Neuronal stem cell (in vitro differentiated cells): ENCODE data around the gene LRP1.

ENCODE experiments used
- DNase-seq: peaks from one replicate; pipeline ENCODE4 v3.0.0-alpha.2; 2013; ENCODE audit warnings: low spot score
- H2AFZ ChIP-seq: one replicate; pipeline ENCODE4 v1.6.1; 2013; ENCODE audit warnings: mild to moderate bottlenecking, low read length, inconsistent platforms
- H2AK5ac ChIP-seq: 2 replicates; pipeline ENCODE4 v1.6.1; 2013; ENCODE audit warnings: low read depth, mild to moderate bottlenecking, inconsistent platforms, low read length, moderate library complexity, mixed read lengths
- H2BK120ac ChIP-seq: 2 replicates; pipeline ENCODE4 v1.6.1; 2013; ENCODE audit warnings: low read depth, mild to moderate bottlenecking, inconsistent platforms, low read length, moderate library complexity, mixed read lengths
- H2BK12ac ChIP-seq: one replicate; pipeline ENCODE4 v1.6.1; 2013; ENCODE audit warnings: low read length, inconsistent platforms
- H2BK15ac ChIP-seq: 2 replicates; pipeline ENCODE4 v1.6.1; 2013; ENCODE audit warnings: mild to moderate bottlenecking, low read length, inconsistent platforms, mixed read lengths
- H2BK5ac ChIP-seq: one replicate; pipeline ENCODE4 v1.6.1; 2013; ENCODE audit warnings: inconsistent platforms, mild to moderate bottlenecking, low read length, moderate library complexity
- H3K14ac ChIP-seq: one replicate; pipeline ENCODE4 v1.6.1; 2013; ENCODE audit warnings: low read length, inconsistent platforms
- H3K18ac ChIP-seq: 2 replicates; pipeline ENCODE4 v1.6.1; 2013; ENCODE audit warnings: low read length, inconsistent platforms
- H3K23ac ChIP-seq: 2 replicates; pipeline ENCODE4 v1.6.1; 2013; ENCODE audit warnings: low read depth, mild to moderate bottlenecking, mixed read lengths, low read length, inconsistent platforms; ENCODE audit not compliant: poor library complexity
- H3K27ac ChIP-seq: replicated peaks from 3 replicates; pipeline ENCODE4 v1.5.1; 2013; ENCODE audit warnings: low read length, inconsistent platforms
- H3K27me3 ChIP-seq, 3 experiments: 2 replicates each; pipeline ENCODE4 v1.6.1; 2013; ENCODE audit warnings: low read length in 3 of 3, mild to moderate bottlenecking in 2 of 3, inconsistent platforms in 1 of 3, low read depth in 1 of 3, mixed read lengths in 1 of 3, moderate library complexity in 1 of 3; ENCODE audit not compliant: control insufficient read depth in 3 of 3, insufficient read depth in 3 of 3
- H3K36me3 ChIP-seq, 2 donors: replicated peaks in 1 of 2; 2 replicates each; pipeline ENCODE4 v1.6.1; 2013; ENCODE audit warnings: low read length in 2 of 2; ENCODE audit not compliant: control insufficient read depth in 2 of 2, insufficient read depth in 2 of 2
- H3K4ac ChIP-seq: 2 replicates; pipeline ENCODE4 v1.6.1; 2013; ENCODE audit warnings: inconsistent platforms, mild to moderate bottlenecking, low read length, moderate library complexity
- H3K4me1 ChIP-seq, 2 donors: 1 replicate in 1 of 2; 2 replicates in 1 of 2; pipeline ENCODE4 v1.6.1; 2013; ENCODE audit warnings: low read length in 2 of 2, low read depth in 1 of 2; ENCODE audit not compliant: control insufficient read depth in 2 of 2, insufficient read depth in 1 of 2
- H3K4me2 ChIP-seq: one replicate; pipeline ENCODE4 v1.6.1; 2013; ENCODE audit warnings: mild to moderate bottlenecking, low read length, inconsistent platforms; ENCODE audit not compliant: insufficient read depth, poor library complexity, severe bottlenecking
- H3K4me3 ChIP-seq, 2 donors: 2 replicates each; pipeline ENCODE4 v1.5.1; 2013; ENCODE audit warnings: low read length in 2 of 2, mild to moderate bottlenecking in 2 of 2, inconsistent platforms in 1 of 2, moderate library complexity in 1 of 2
- H3K79me1 ChIP-seq: one replicate; pipeline ENCODE4 v1.6.1; 2013; ENCODE audit warnings: low read depth, mild to moderate bottlenecking, inconsistent platforms, low read length, moderate library complexity
- H3K9ac ChIP-seq: one replicate; pipeline ENCODE4 v1.6.1; 2013; ENCODE audit warnings: mild to moderate bottlenecking, low read depth, low read length, inconsistent platforms; ENCODE audit not compliant: poor library complexity
- H3K9me3 ChIP-seq, 2 donors: replicated peaks in 1 of 2; 2 replicates each; pipeline versions ENCODE3 to v1.6.1; 2013; ENCODE audit warnings: low read length in 2 of 2, mild to moderate bottlenecking in 2 of 2, inconsistent platforms in 1 of 2, low read depth in 1 of 2, mixed read lengths in 1 of 2, moderate library complexity in 1 of 2; ENCODE audit not compliant: control insufficient read depth in 2 of 2, insufficient read depth in 1 of 2
- H4K8ac ChIP-seq: one replicate; pipeline ENCODE4 v1.6.1; 2013; ENCODE audit warnings: low read depth, mild to moderate bottlenecking, inconsistent platforms, low read length, moderate library complexity
- H4K91ac ChIP-seq: one replicate; pipeline ENCODE4 v1.6.1; 2013; ENCODE audit warnings: low read length, low read depth, mild to moderate bottlenecking, inconsistent platforms; ENCODE audit not compliant: poor library complexity
- WGBS, 2 donors: extraction: QIAGEN DNeasy Blood & Tissue Kit; methylation state at CpG; one replicate each; pipeline ENCODE4 v1.1.7; 2013; ENCODE audit warnings: missing lambda C conversion rate in 2 of 2, mixed read lengths in 1 of 2; ENCODE audit not compliant: insufficient read length in 2 of 2, insufficient replicate concordance in 1 of 2; ENCODE audit errors: extremely low coverage in 2 of 2; 5-methylcytosine and 5-hydroxymethylcytosine counted together

LRP1 gene

DNA sequence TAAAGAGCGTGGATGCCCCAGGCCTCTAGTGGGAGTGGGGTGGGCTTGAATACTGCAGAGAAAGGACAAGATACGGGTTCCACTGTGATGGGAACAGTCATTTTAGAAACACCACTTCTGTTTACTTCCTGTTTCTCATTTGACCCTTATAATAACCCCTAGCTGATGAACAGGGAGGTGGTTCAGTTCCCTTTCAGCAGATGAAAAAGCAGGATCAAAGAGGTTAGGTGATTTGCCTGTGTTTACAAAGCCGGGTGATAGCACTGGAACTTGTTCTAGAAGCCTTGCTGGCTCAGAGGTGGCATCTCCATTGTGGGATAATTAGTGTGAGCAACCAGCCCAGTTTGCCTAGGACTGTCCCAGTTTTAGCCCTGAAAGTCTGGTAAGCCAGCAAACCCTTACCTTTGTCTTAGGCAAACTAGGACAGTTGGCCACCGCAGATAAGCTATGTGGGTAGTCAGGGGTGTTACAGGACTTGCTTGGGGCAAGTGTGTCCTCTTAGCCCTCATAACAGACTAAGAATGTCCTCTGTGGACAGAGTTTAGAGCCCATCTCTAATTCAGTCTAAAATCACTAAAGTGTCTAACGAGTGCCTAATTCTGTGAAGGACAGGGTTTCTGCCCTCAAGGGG, 26.6 kb downstream of the LRP1 start:
- H3K23ac ChIP-seq: no peak overlapping the region
- no peak overlapping the region for H3K9ac ChIP-seq
- no peaks in the 10 kb centered on the region for H3K27me3 ChIP-seq
- DNase-seq: no peak
- no peak overlapping the region for H3K4me2 ChIP-seq
- no peak overlapping the region for H3K4me3 ChIP-seq
- no peak overlapping the region for H2BK5ac ChIP-seq
- no peak overlapping the region for H2BK120ac ChIP-seq
- no peak overlapping the region for H4K8ac ChIP-seq
- no peak overlapping the region for H2AK5ac ChIP-seq
- no peak overlapping the region for H2BK12ac ChIP-seq
- H3K27ac ChIP-seq: no peak overlapping the region
- no peaks in the 10 kb centered on the region for H3K79me1 ChIP-seq
- no peak overlapping the region for H3K18ac ChIP-seq
- H3K4me1 ChIP-seq: peaks cover 1 to 3% of the 10 kb centered on the region in 2 donors
- no peak overlapping the region for H2AFZ ChIP-seq
- H3K4ac ChIP-seq: no peak overlapping the region
- no peak overlapping the region for H3K14ac ChIP-seq
- no peak overlapping the region for H4K91ac ChIP-seq
- no CpG with 5 or more reads among the region's 5 CpGs for WGBS, 2 donors
- no peaks in the 10 kb centered on the region for H3K9me3 ChIP-seq
- peaks cover 46 to 96% of the 10 kb centered on the region in 2 donors for H3K36me3 ChIP-seq
- H2BK15ac ChIP-seq: no peak overlapping the region

DNA sequence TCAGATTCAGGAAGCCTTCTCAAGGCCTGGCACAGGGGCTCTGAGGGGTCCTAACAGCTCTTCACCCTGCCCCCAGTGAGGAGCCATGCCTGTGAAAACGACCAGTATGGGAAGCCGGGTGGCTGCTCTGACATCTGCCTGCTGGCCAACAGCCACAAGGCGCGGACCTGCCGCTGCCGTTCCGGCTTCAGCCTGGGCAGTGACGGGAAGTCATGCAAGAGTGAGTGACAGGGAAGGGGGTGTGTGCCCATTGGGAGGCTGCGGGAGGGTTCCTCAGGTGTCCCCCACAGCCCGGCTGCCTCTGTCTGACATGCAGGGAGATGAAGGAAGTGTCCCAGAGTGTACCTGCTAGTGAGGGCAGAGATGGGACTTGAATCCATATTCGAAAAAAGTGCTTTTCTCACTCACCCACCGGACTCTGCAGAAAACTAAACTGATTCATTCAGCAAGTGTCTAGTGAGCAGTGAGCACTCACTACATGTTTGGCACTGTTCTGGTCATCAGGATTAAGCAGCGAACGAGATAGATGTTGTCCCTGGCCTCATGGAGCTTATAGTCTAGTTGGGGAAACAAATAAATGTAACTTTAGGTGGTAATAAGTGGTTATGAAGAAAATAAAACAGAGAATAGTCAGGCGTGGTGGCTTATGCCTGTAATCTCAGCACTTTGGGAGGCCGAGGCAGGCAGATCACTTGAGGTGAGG, 28.6 kb downstream of the LRP1 start:
- Histone ChIP-seq H4K91ac (no peak overlapping the region), H3K36me3 (peaks cover 64 to 98% of the 10 kb centered on the region in 2 donors), H3K18ac (peak overlapping the region; percentile 22), H4K8ac (no peak overlapping the region), H3K14ac (no peak overlapping the region), H2BK15ac (no peak overlapping the region), H3K23ac (no peak overlapping the region), H3K27me3 (no peaks in the 10 kb centered on the region), H3K27ac (no peak overlapping the region), H3K9me3 (no peaks in the 10 kb centered on the region), H3K4me3 (no peak overlapping the region), H3K9ac (no peak overlapping the region), H2AK5ac (no peak overlapping the region), H3K4me1 (peaks cover 1 to 3% of the 10 kb centered on the region in 2 donors), H2BK5ac (no peak overlapping the region), H2AFZ (no peak overlapping the region), H3K4ac (no peak overlapping the region), H2BK12ac (no peak overlapping the region), H3K4me2 (no peak overlapping the region), H2BK120ac (no peak overlapping the region), H3K79me1 (no peaks in the 10 kb centered on the region)
- DNase-seq: no peak
- no CpG with 5 or more reads among the region's 16 CpGs for WGBS, 2 donors

DNA sequence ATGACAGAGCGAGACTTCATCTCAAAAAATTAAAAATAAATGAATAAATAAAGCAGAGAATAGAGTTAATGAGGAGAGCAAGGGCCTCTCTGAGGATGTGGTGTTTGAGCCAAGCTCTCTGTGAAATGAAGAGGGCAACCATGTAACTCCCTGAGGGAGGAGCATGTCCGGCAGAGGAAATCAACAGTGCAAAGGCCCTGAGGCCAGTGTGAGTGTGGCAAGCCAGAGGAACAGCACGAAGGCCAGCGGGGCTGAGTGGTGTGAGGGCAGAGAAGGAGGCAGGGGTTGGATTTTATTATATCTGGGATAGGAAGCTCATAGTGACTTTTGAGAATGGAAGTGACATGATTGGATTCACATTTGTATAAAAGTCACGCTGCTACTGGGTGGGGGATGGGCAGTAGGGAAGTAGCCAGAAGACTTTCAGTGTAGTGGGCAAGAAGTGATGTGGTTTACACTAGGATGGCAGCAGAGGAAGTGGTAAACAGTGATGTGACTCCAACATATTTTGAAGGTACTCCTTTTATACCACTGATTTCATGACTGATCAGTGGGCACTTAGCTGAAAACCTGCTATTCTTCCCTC, 29.4 kb downstream of the LRP1 start:
- Histone ChIP-seq H3K4me2 (no peak overlapping the region), H3K9me3 (no peaks in the 10 kb centered on the region), H3K14ac (no peak overlapping the region), H4K91ac (no peak overlapping the region), H3K4me3 (no peak overlapping the region), H3K27me3 (no peaks in the 10 kb centered on the region), H2AK5ac (no peak overlapping the region), H2BK120ac (no peak overlapping the region), H2BK12ac (no peak overlapping the region), H2AFZ (no peak overlapping the region), H3K18ac (no peak overlapping the region), H2BK5ac (peak overlapping the region; percentile 45), H3K27ac (no peak overlapping the region), H3K4me1 (peaks cover 1 to 3% of the 10 kb centered on the region in 2 donors), H2BK15ac (no peak overlapping the region), H3K23ac (no peak overlapping the region), H3K36me3 (peaks cover 72 to 98% of the 10 kb centered on the region in 2 donors), H3K79me1 (no peaks in the 10 kb centered on the region), H4K8ac (no peak overlapping the region), H3K9ac (peak overlapping the region; percentile 2), H3K4ac (no peak overlapping the region)
- WGBS, 2 donors: no CpG with 5 or more reads among the region's 5 CpGs
- no peak for DNase-seq

DNA sequence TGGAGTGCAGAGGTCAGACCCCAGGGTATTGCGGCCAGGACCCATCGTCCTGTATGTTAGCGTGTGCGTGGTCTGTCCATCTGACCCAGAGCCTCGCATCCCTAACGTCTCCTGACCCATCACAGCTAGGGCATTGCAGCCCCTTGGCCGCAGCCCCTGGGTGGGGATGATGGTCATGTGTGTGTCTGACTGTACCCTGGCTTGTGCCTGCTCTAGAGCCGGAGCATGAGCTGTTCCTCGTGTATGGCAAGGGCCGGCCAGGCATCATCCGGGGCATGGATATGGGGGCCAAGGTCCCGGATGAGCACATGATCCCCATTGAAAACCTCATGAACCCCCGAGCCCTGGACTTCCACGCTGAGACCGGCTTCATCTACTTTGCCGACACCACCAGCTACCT, 29.9 kb downstream of the LRP1 start:
- Histone ChIP-seq H3K27ac (no peak overlapping the region), H2AK5ac (no peak overlapping the region), H2BK12ac (no peak overlapping the region), H3K4ac (no peak overlapping the region), H3K9me3 (no peaks in the 10 kb centered on the region), H2BK120ac (no peak overlapping the region), H4K8ac (no peak overlapping the region), H2AFZ (no peak overlapping the region), H3K9ac (peak overlapping the region; percentile 34), H3K18ac (no peak overlapping the region), H3K14ac (no peak overlapping the region), H3K23ac (peak overlapping the region; percentile 47), H3K4me3 (no peak overlapping the region), H2BK5ac (peak overlapping the region; percentile 45), H3K4me1 (peaks cover 1 to 3% of the 10 kb centered on the region in 2 donors), H3K79me1 (no peaks in the 10 kb centered on the region), H2BK15ac (no peak overlapping the region), H4K91ac (peak overlapping the region; percentile 39), H3K27me3 (no peaks in the 10 kb centered on the region), H3K36me3 (peaks cover 73 to 98% of the 10 kb centered on the region in 2 donors), H3K4me2 (no peak overlapping the region)
- no peak for DNase-seq
- no CpG with 5 or more reads among the region's 16 CpGs for WGBS, 2 donors
